ENCODE results near the gene GPR108. TPM values are rescaled to one million over a fixed set of nuclear protein-coding genes. Genes with fewer than 3 reads are reported as not detected.
"Not testable (repeated sequence)": the region's sequence is repeated elsewhere in the genome, so short reads cannot be mapped to it uniquely, and the experiment has no call there.

GPR108 gene
- total and polyA plus RNA-seq, 4 donors, result 17.2 to 34.2 (median 30.5) TPM

- 45% methylated on average over 14 of the region's 14 CpGs for WGBS
- Histone ChIP-seq H3K9me3 (ENCODE audit: control insufficient read depth in 4 of 4, low read length in 3 of 4) (no peaks in the 10 kb centered on the region), H3K27me3 (ENCODE audit: control insufficient read depth in 4 of 4, insufficient read depth in 4 of 4, low read length in 3 of 4) (no peaks in the 10 kb centered on the region), H3K4me1 (ENCODE audit: control insufficient read depth in 4 of 4, insufficient read depth in 4 of 4, low read length in 3 of 4) (peaks cover 0 to 38% (median 20%) of the 10 kb centered on the region in 4 donors), H3K4me3 (ENCODE audit: low read depth in 1 of 3, low read length in 3 of 3) (no peak overlapping the region), H3K27ac (ENCODE audit: low read depth in 1 of 2, low read length in 2 of 2) (peak overlapping the region in 1 of 2 donors; percentile 2), H3K9ac (ENCODE audit: low read depth in 1 of 2, low read length in 2 of 2) (no peak overlapping the region), H3K36me3 (ENCODE audit: control insufficient read depth in 4 of 4, insufficient read depth in 3 of 4, low read depth in 1 of 4, low read length in 3 of 4) (peaks cover 30 to 77% (median 62%) of the 10 kb centered on the region in 4 donors)
- no peak for DNase-seq (ENCODE audit: low spot score)
- TF ChIP-seq, protein P1, sequence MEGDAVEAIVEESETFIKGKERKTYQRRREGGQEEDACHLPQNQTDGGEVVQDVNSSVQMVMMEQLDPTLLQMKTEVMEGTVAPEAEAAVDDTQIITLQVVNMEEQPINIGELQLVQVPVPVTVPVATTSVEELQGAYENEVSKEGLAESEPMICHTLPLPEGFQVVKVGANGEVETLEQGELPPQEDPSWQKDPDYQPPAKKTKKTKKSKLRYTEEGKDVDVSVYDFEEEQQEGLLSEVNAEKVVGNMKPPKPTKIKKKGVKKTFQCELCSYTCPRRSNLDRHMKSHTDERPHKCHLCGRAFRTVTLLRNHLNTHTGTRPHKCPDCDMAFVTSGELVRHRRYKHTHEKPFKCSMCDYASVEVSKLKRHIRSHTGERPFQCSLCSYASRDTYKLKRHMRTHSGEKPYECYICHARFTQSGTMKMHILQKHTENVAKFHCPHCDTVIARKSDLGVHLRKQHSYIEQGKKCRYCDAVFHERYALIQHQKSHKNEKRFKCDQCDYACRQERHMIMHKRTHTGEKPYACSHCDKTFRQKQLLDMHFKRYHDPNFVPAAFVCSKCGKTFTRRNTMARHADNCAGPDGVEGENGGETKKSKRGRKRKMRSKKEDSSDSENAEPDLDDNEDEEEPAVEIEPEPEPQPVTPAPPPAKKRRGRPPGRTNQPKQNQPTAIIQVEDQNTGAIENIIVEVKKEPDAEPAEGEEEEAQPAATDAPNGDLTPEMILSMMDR (IDR thresholded peaks at IDR 0.05; ENCODE audit: low read depth, low read length, missing input control), result no peak
Measured at GRCh38 chr19:6709549-6709948, 27.8 kb downstream of the GPR108 start.

DNA sequence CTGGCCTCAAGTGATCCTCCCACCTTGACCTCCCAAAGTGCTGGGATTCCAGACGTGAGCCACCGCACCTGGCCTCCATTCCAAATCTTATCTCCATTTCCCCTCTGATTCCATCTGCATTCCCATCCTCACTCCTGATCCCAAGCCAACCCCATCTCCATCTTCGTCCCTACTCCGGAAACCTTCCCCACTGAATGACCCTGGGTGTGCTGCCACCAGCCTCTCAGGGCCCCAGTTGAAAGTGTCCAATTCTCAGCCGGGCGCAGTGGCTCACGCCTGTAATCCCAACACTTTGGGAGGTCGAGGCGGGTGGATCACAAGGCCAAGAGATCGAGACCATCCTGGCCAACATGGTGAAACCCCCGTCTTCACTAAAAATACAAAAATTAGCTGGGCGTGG lies 28.5 kb downstream of the GPR108 start:
- H3K36me3 ChIP-seq (ENCODE audit: control insufficient read depth in 4 of 4, insufficient read depth in 3 of 4, low read depth in 1 of 4, low read length in 3 of 4), result peaks cover 35 to 83% (median 65%) of the 10 kb centered on the region in 4 donors
- DNase-seq (ENCODE audit: low spot score); H3K9me3 ChIP-seq (ENCODE audit: control insufficient read depth in 4 of 4, low read length in 3 of 4); H3K4me3 ChIP-seq (ENCODE audit: low read depth in 1 of 3, low read length in 3 of 3); H3K9ac ChIP-seq (ENCODE audit: low read depth in 1 of 2, low read length in 2 of 2); H3K27me3 ChIP-seq (ENCODE audit: control insufficient read depth in 4 of 4, insufficient read depth in 4 of 4, low read length in 3 of 4): not testable (repeated sequence)
- H3K27ac ChIP-seq (ENCODE audit: low read depth in 1 of 2, low read length in 2 of 2), result peak overlapping the region in 1 of 2 donors; percentile 13
- peaks cover 0 to 38% (median 18%) of the 10 kb centered on the region in 4 donors for H3K4me1 ChIP-seq (ENCODE audit: control insufficient read depth in 4 of 4, insufficient read depth in 4 of 4, low read length in 3 of 4)
- 79% methylated on average over 12 of the region's 12 CpGs for WGBS

DNA sequence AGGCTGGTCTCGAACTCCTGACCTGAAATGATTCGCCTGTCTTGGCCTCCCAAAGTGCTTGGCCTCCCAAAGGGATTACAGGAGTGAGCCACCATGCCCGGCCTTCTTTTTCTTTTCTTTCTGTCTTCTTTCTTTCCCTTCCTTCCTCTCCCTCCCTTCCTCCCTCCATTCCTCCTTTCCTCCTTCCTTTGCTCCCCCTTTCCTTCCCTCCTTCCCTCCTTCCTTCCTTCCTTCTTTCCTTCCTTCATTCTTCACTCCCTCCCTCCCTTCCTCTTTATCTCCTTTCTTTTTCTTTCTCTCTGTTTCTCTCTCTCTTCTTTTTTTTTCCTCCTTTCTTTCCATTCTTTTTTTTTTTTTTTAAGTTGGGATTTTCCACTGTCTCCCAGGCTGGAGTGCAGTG lies 29.0 kb downstream of the GPR108 start:
- 83% methylated on average over 3 of the region's 3 CpGs for WGBS
- peaks cover 0 to 38% (median 18%) of the 10 kb centered on the region in 4 donors for H3K4me1 ChIP-seq (ENCODE audit: control insufficient read depth in 4 of 4, insufficient read depth in 4 of 4, low read length in 3 of 4)
- H3K27me3 ChIP-seq (ENCODE audit: control insufficient read depth in 4 of 4, insufficient read depth in 4 of 4, low read length in 3 of 4), result no peaks in the 10 kb centered on the region
- no peak overlapping the region for H3K9ac ChIP-seq (ENCODE audit: low read depth in 1 of 2, low read length in 2 of 2)
- no peak for DNase-seq (ENCODE audit: low spot score)
- peaks cover 35 to 89% (median 70%) of the 10 kb centered on the region in 4 donors for H3K36me3 ChIP-seq (ENCODE audit: control insufficient read depth in 4 of 4, insufficient read depth in 3 of 4, low read depth in 1 of 4, low read length in 3 of 4)
- H3K27ac ChIP-seq (ENCODE audit: low read depth in 1 of 2, low read length in 2 of 2), result no peak overlapping the region
- no peaks in the 10 kb centered on the region for H3K9me3 ChIP-seq (ENCODE audit: control insufficient read depth in 4 of 4, low read length in 3 of 4)
- no peak overlapping the region for H3K4me3 ChIP-seq (ENCODE audit: low read depth in 1 of 3, low read length in 3 of 3)
- TF ChIP-seq EGR1 (IDR thresholded peaks at IDR 0.05; ENCODE audit: low read depth in 2 of 2), result no peak
- TF ChIP-seq, protein P1 (IDR thresholded peaks at IDR 0.05; ENCODE audit: low read depth, low read length, missing input control), result no peak
- no peak for TF ChIP-seq SP1 (IDR thresholded peaks at IDR 0.05)
- TF ChIP-seq, protein P2, sequence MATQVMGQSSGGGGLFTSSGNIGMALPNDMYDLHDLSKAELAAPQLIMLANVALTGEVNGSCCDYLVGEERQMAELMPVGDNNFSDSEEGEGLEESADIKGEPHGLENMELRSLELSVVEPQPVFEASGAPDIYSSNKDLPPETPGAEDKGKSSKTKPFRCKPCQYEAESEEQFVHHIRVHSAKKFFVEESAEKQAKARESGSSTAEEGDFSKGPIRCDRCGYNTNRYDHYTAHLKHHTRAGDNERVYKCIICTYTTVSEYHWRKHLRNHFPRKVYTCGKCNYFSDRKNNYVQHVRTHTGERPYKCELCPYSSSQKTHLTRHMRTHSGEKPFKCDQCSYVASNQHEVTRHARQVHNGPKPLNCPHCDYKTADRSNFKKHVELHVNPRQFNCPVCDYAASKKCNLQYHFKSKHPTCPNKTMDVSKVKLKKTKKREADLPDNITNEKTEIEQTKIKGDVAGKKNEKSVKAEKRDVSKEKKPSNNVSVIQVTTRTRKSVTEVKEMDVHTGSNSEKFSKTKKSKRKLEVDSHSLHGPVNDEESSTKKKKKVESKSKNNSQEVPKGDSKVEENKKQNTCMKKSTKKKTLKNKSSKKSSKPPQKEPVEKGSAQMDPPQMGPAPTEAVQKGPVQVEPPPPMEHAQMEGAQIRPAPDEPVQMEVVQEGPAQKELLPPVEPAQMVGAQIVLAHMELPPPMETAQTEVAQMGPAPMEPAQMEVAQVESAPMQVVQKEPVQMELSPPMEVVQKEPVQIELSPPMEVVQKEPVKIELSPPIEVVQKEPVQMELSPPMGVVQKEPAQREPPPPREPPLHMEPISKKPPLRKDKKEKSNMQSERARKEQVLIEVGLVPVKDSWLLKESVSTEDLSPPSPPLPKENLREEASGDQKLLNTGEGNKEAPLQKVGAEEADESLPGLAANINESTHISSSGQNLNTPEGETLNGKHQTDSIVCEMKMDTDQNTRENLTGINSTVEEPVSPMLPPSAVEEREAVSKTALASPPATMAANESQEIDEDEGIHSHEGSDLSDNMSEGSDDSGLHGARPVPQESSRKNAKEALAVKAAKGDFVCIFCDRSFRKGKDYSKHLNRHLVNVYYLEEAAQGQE (IDR thresholded peaks at IDR 0.05), result no peak
- no peak for TF ChIP-seq ATF3 (IDR thresholded peaks at IDR 0.05)
- TF ChIP-seq, protein P3, sequence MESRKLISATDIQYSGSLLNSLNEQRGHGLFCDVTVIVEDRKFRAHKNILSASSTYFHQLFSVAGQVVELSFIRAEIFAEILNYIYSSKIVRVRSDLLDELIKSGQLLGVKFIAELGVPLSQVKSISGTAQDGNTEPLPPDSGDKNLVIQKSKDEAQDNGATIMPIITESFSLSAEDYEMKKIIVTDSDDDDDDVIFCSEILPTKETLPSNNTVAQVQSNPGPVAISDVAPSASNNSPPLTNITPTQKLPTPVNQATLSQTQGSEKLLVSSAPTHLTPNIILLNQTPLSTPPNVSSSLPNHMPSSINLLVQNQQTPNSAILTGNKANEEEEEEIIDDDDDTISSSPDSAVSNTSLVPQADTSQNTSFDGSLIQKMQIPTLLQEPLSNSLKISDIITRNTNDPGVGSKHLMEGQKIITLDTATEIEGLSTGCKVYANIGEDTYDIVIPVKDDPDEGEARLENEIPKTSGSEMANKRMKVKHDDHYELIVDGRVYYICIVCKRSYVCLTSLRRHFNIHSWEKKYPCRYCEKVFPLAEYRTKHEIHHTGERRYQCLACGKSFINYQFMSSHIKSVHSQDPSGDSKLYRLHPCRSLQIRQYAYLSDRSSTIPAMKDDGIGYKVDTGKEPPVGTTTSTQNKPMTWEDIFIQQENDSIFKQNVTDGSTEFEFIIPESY (IDR thresholded peaks at IDR 0.05), result no peak
- no peak for TF ChIP-seq JUND (IDR thresholded peaks at IDR 0.05)
- no peak for TF ChIP-seq RXRA (IDR thresholded peaks at IDR 0.05)
- TF ChIP-seq NR2F2 (IDR thresholded peaks at IDR 0.05), result no peak
- TF ChIP-seq FOXA2 (IDR thresholded peaks at IDR 0.05), result no peak
